AG09319 (cell line): ENCODE data around the gene ITIH6.
"Not testable (repeated sequence)": the region's sequence is repeated elsewhere in the genome, so short reads cannot be mapped to it uniquely, and the experiment has no call there.

ENCODE experiments used
- DNase-seq: peaks from one replicate; pipeline ENCODE4 v3.0.0-alpha.2; 2010; ENCODE audit warnings: low read depth; ENCODE audit errors: extremely low read depth
- TF ChIP-seq, protein P1 (sequence below): IDR thresholded peaks from 2 replicates; pipeline ENCODE4 v1.5.1; 2011; ENCODE audit warnings: low read depth, mild to moderate bottlenecking, inconsistent platforms, low read length, moderate library complexity

Gene ITIH6, protein sequence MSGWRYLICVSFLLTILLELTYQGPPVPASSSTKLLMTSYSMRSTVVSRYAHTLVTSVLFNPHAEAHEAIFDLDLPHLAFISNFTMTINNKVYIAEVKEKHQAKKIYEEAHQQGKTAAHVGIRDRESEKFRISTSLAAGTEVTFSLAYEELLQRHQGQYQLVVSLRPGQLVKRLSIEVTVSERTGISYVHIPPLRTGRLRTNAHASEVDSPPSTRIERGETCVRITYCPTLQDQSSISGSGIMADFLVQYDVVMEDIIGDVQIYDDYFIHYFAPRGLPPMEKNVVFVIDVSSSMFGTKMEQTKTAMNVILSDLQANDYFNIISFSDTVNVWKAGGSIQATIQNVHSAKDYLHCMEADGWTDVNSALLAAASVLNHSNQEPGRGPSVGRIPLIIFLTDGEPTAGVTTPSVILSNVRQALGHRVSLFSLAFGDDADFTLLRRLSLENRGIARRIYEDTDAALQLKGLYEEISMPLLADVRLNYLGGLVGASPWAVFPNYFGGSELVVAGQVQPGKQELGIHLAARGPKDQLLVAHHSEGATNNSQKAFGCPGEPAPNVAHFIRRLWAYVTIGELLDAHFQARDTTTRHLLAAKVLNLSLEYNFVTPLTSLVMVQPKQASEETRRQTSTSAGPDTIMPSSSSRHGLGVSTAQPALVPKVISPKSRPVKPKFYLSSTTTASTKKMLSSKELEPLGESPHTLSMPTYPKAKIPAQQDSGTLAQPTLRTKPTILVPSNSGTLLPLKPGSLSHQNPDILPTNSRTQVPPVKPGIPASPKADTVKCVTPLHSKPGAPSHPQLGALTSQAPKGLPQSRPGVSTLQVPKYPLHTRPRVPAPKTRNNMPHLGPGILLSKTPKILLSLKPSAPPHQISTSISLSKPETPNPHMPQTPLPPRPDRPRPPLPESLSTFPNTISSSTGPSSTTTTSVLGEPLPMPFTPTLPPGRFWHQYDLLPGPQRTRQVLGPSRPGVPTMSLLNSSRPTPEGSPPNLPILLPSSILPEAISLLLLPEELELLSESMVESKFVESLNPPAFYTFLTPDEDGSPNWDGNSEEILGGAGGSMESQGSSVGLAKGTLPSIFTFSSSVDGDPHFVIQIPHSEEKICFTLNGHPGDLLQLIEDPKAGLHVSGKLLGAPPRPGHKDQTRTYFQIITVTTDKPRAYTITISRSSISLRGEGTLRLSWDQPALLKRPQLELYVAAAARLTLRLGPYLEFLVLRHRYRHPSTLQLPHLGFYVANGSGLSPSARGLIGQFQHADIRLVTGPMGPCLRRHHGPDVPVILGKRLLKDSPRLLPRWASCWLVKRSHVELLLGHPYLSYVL

DNA sequence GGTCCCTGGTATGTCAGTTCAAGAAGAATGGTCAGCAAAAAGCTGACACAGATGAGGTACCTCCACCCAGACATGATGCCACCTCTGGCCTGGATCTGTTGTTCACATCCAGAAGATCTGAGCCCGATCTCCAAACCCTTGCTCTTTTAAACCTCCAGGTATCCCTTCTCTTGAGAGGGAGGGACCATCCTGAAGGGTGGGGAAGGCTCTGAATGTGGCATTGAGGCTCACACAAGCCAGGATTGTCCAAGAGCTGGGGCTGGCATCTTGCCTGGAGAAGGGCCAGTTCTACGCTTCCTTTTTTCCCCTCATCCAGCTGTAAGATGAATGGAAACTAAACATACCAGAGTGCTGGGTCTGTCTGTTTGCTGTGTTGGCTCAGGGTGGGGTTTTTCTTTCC is at the start of gene ITIH6:
Gene ITIH6 (minus strand): TSS at position 119 of the 400 bp plus-strand sequence. CDS start 45 bp downstream, at position 74.
- TF ChIP-seq, protein P1, sequence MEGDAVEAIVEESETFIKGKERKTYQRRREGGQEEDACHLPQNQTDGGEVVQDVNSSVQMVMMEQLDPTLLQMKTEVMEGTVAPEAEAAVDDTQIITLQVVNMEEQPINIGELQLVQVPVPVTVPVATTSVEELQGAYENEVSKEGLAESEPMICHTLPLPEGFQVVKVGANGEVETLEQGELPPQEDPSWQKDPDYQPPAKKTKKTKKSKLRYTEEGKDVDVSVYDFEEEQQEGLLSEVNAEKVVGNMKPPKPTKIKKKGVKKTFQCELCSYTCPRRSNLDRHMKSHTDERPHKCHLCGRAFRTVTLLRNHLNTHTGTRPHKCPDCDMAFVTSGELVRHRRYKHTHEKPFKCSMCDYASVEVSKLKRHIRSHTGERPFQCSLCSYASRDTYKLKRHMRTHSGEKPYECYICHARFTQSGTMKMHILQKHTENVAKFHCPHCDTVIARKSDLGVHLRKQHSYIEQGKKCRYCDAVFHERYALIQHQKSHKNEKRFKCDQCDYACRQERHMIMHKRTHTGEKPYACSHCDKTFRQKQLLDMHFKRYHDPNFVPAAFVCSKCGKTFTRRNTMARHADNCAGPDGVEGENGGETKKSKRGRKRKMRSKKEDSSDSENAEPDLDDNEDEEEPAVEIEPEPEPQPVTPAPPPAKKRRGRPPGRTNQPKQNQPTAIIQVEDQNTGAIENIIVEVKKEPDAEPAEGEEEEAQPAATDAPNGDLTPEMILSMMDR: no peak
- no peak for DNase-seq

DNA sequence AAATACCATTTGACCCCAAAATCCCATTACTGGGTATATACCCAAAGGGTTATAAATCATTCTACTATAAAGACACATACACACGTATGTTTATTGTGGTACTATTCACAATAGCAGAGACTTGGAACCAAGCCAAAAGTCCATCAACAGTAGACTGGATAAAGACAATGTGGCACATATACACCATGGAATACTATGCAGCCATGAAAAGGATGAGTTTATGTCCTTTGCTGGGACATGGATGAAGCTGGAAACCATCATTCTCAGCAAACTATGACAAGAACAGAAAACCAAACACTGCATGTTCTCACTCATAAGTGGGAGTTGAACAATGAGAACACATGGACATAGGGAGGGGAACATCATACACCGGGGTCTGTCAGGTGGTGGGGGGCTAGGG is 49.6 kb upstream of the ITIH6 start:
- DNase-seq: not testable (repeated sequence)

DNA sequence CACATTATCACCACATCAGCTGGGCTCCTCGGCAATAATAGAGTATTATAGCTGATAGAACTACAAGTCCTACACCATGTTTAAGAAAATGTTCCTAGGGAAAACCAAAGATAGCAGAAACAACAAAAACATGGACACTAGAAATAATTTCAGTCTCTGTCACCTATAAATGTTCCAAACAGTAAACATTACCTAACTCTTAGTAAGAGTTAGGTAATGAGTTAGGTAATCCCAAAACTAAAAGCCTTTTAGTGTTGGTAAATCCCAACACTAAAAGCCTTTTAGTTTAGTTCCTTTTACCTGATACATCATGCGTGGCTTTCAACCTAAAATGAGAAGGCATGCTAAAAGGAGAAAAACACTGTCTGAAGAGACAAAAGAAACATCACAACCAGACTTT is 45.0 kb upstream of the ITIH6 start:
- no peak for DNase-seq
- TF ChIP-seq, protein P1: no peak

DNA sequence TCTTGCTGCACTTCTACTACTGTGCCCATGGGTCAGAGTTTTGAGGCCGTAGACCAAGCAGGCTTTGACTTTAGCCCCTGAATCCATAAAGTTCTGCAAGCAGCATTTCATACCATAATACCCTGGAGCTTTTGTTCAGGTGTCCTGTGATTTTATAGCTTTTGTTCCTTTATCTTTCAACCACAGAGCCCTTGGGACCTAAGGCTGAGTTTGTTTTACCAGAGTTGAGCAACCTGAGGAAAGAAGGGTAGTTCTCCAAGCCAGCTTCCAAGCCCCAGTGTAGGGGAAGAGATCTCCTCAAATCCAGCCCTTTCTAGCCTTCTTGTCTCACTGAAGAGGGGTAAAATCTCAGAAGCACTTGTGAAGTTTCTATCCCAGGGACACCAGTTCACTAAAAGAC is 44.6 kb upstream of the ITIH6 start:
- DNase-seq: no peak
- TF ChIP-seq, protein P1: no peak

DNA sequence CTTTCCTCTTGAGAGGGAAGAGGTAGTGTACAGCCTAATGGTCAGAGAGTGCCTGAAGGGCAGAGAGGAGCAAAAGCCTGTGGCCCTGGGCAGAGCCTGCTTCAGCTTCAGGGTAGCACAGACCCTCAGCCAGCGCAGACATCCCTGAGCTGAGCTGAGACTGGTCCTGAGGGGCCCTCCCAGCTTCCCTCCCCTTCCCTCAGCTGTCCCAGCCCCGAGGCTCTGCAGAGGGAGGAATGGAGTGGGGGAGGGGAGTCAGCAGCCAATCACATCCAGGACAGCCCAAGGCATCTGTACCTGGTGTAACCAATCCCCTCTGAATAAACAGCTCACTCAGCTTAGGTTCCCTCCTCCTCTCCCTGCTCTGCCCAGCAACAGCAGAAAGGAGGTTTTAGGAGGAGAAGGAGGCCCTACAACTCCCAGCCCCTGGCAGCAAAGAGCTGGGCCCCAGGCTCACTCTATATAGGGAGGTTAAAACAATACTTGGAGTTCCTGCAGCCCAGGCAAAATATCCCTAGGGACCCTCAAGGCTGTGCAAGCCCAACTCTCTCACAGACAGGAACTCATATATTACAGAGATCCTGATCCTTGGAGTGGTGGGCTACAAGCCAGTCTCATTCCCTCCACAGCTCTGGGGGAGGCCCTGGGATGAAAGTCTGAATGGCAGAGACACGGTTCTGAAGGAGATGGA is 43.3 kb upstream of the ITIH6 start:
- DNase-seq: not testable (repeated sequence)

DNA sequence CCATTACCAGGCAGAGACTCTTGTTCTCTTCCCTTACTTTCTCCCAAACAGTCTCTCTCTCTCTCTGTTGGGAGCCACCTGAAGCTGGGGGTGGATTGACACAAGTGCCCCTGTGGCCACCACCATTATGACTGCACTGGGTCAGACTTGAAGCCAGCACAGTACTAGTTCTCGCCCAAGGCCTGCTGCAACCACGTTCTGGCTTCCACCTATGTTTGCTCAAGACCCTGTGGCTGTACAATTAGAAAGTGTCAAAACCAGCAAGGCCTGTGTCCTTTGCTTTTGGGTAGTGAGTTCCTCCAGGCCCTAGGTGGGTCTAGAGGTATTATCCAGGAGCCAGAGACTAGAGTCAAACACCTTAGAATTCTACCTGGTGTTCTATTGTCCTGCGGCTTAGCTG is 40.5 kb upstream of the ITIH6 start:
- no peak for DNase-seq
- TF ChIP-seq, protein P1: no peak

DNA sequence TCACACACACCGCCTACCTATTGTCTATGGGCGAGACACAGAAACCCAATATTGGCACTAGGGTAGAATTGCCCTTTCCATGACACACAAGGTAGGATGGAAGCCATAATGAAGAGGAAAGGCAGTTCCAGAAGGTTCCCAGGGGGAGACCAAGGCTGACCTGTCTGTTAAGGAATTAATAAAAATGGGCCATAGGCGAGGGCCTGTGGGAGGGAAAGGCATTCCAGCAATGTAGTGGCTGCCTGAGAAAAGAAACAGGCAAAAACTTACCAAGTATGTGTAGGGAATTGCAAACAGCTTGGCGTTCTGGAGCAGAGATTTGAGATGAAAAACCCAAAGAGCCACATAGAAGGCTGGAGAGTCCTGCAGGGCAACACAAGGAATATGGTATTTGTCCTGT is 28.5 kb upstream of the ITIH6 start:
- TF ChIP-seq, protein P1: no peak

More for the DNA sequence above, 28.5 kb upstream of the ITIH6 start:
- no peak for DNase-seq
